PC-3 (cell line): ENCODE data around the gene ARHGAP15. TPM values are rescaled to one million over a fixed set of nuclear protein-coding genes. Genes with fewer than 3 reads are reported as not detected.

Experiments used
- ATAC-seq: fragments of 200-7000 bp; cut with Tn5 transposase; 2 replicates; pipeline ENCODE4 v1.9.1; 2020; ENCODE audit warnings: mild to moderate bottlenecking, moderate library complexity
- BruUV-seq: library from RNA; stranded (reverse); fragments of 400-500 nt; replicated peaks from 2 replicates; lab custom pipeline; 2021; lab: Mats Ljungman, UMichigan
- CTCF ChIA-PET: fragments of 300-600 bp; sonication (Branson Sonifier 250); formaldehyde crosslinking; loops from one replicate; lab custom pipeline; 2022; ENCODE audit warnings: antibody characterized with exemption; lab: Charles Lee
- POLR2A ChIA-PET: fragments of 300-600 bp; sonication (Branson Sonifier 250); formaldehyde crosslinking; loops from one replicate; lab custom pipeline; 2022; ENCODE audit warnings: antibody characterized with exemption; ENCODE audit not compliant: unreplicated experiment; lab: Charles Lee
- DNase-seq: peaks from one replicate; pipeline ENCODE4 v3.0.0-alpha.2; 2015
- H2AFZ ChIP-seq: fragments of 300-600 bp; sonication (generic); 2 replicates; pipeline ENCODE4 v1.6.0; 2016; ENCODE audit warnings: antibody characterized with exemption, low read length
- H3F3A ChIP-seq: fragments of 300-600 bp; sonication (generic); one replicate; pipeline ENCODE4 v1.6.0; 2017; ENCODE audit warnings: antibody characterized with exemption, low read length, control low read depth, mild to moderate bottlenecking; ENCODE audit not compliant: unreplicated experiment
- H3K27ac ChIP-seq: fragments of 300-600 bp; sonication (generic); 2 replicates; pipeline ENCODE4 v1.5.1; 2016; ENCODE audit warnings: mild to moderate bottlenecking, low read length
- H3K27me3 ChIP-seq: fragments of 300-600 bp; sonication (generic); 2 replicates; pipeline ENCODE4 v1.6.1; 2016; ENCODE audit warnings: low read length, mixed read lengths
- H3K36me3 ChIP-seq: fragments of 300-600 bp; sonication (generic); 2 replicates; pipeline ENCODE4 v1.6.1; 2016; ENCODE audit warnings: low read depth, mixed run types, low read length, mixed read lengths
- H3K4me1 ChIP-seq: fragments of 300-600 bp; sonication (generic); 2 replicates; pipeline ENCODE4 v1.5.1; 2016; ENCODE audit warnings: low read length; ENCODE audit not compliant: insufficient read depth
- H3K4me2 ChIP-seq: fragments of 300-600 bp; sonication (generic); 2 replicates; pipeline ENCODE4 v1.6.0; 2016; ENCODE audit warnings: low read length
- H3K4me3 ChIP-seq: fragments of 300-600 bp; sonication (generic); 2 replicates; pipeline ENCODE4 v1.5.1; 2016; ENCODE audit warnings: mild to moderate bottlenecking, low read length, mixed read lengths
- H3K79me2 ChIP-seq: fragments of 300-600 bp; sonication (generic); 2 replicates; pipeline ENCODE4 v1.6.1; 2017; ENCODE audit warnings: low read length, mixed read lengths
- H3K9ac ChIP-seq: fragments of 300-600 bp; sonication (generic); 2 replicates; pipeline ENCODE4 v1.6.0; 2016; ENCODE audit warnings: mild to moderate bottlenecking, low read length
- H3K9me2 ChIP-seq: fragments of 300-600 bp; sonication (generic); replicated peaks from 2 replicates; pipeline ENCODE4 v1.6.1; 2016; ENCODE audit warnings: mixed run types, low read length, mixed read lengths
- H3K9me3 ChIP-seq: fragments of 300-600 bp; sonication (generic); 2 replicates; pipeline ENCODE4 v1.6.1; 2016; ENCODE audit warnings: low read length, mixed read lengths
- H4K20me1 ChIP-seq: fragments of 300-600 bp; sonication (generic); 2 replicates; pipeline ENCODE4 v1.6.1; 2016; ENCODE audit warnings: low read length, mixed read lengths
- CTCF ChIP-seq: fragments of 300-600 bp; sonication (generic); conservative IDR thresholded peaks from 2 replicates; pipeline ENCODE4 v1.5.1; 2017; ENCODE audit warnings: antibody characterized with exemption, low read depth, mild to moderate bottlenecking, low read length
- EZH2 ChIP-seq: fragments of 300-600 bp; sonication (generic); IDR thresholded peaks from one replicate; pipeline ENCODE4 v1.6.1; 2017; ENCODE audit warnings: antibody characterized with exemption, mild to moderate bottlenecking, low read length; ENCODE audit not compliant: unreplicated experiment
- EZH2phosphoT487 ChIP-seq: fragments of 300-600 bp; sonication (generic); IDR thresholded peaks from 2 replicates; pipeline ENCODE4 v1.6.1; 2018; ENCODE audit warnings: mild to moderate bottlenecking, antibody characterized with exemption, low read length, borderline replicate concordance
- intact Hi-C: fragments of 100-400 bp; cut with micrococcal nuclease; formaldehyde crosslinking; loops from 2 replicates; pipeline ENCODE4 v1.9.0; 2023
- total RNA-seq: library from RNA; depleted of rRNA; stranded (reverse); fragments of >200 nt; gene quantifications from 2 replicates; pipeline ENCODE4 v1.2.3, GENCODE V29; 2014

Gene ARHGAP15
- total RNA-seq, 1 experiment from 2014 or later: not detected

- Histone ChIP-seq H3K27me3 (no peaks in the 10 kb centered on the region), H3K36me3 (no peaks in the 10 kb centered on the region), H3K4me2 (no peak overlapping the region), H2AFZ (no peak overlapping the region), H3K9me3 (no peaks in the 10 kb centered on the region), H3K79me2 (no peaks in the 10 kb centered on the region), H3K9ac (no peak overlapping the region), H3F3A (no peaks in the 10 kb centered on the region), H3K4me1 (no peaks in the 10 kb centered on the region), H3K27ac (no peak overlapping the region), H4K20me1 (no peaks in the 10 kb centered on the region), H3K9me2 (no peaks in the 10 kb centered on the region), H3K4me3 (no peak overlapping the region)
- no peak for ATAC-seq
- TF ChIP-seq CTCF (no peak), EZH2phosphoT487 (no peak), EZH2 (no peak)
- intact Hi-C loops: no loop called here
- DNase-seq: no peak
- no TSS peak for BruUV-seq
- ChIA-PET POLR2A (no interaction called here), CTCF (no interaction called here)
Observed at GRCh38 chr2:143296089-143296488, 166.9 kb downstream of the ARHGAP15 start.

GRCh38 chr2:143297182-143297581, 168.0 kb downstream of the ARHGAP15 start:
- no peaks in the 10 kb centered on the region for H3F3A ChIP-seq
- H3K27me3 ChIP-seq: no peaks in the 10 kb centered on the region
- ChIA-PET CTCF (no interaction called here), POLR2A (no interaction called here)
- no peaks in the 10 kb centered on the region for H3K4me1 ChIP-seq
- intact Hi-C loops: no loop called here
- no peak for TF ChIP-seq EZH2
- no peak for TF ChIP-seq CTCF
- no peak for TF ChIP-seq EZH2phosphoT487
- H3K4me3 ChIP-seq: no peak overlapping the region
- H3K79me2 ChIP-seq: no peaks in the 10 kb centered on the region
- no peak overlapping the region for H3K9ac ChIP-seq
- no peak overlapping the region for H2AFZ ChIP-seq
- H3K27ac ChIP-seq: no peak overlapping the region
- BruUV-seq: no TSS peak
- no peaks in the 10 kb centered on the region for H3K9me3 ChIP-seq
- ATAC-seq (no peak), DNase-seq (no peak)
- H3K36me3 ChIP-seq: no peaks in the 10 kb centered on the region
- H3K9me2 ChIP-seq: no peaks in the 10 kb centered on the region
- H4K20me1 ChIP-seq: no peaks in the 10 kb centered on the region
- no peak overlapping the region for H3K4me2 ChIP-seq

GRCh38 chr2:143300536-143300935, 171.3 kb downstream of the ARHGAP15 start:
- Histone ChIP-seq H3K79me2 (no peaks in the 10 kb centered on the region), H3K36me3 (no peaks in the 10 kb centered on the region), H3K9me2 (no peaks in the 10 kb centered on the region), H3K27me3 (no peaks in the 10 kb centered on the region), H4K20me1 (no peaks in the 10 kb centered on the region), H3K9me3 (no peaks in the 10 kb centered on the region), H3F3A (no peaks in the 10 kb centered on the region), H3K9ac (no peak overlapping the region), H3K4me2 (no peak overlapping the region), H3K27ac (no peak overlapping the region), H3K4me1 (no peaks in the 10 kb centered on the region), H2AFZ (no peak overlapping the region), H3K4me3 (no peak overlapping the region)
- CTCF ChIA-PET: no interaction called here
- DNase-seq: no peak
- BruUV-seq: no TSS peak
- intact Hi-C loops: no loop called here
- ATAC-seq: no peak
- TF ChIP-seq EZH2: no peak
- no peak for TF ChIP-seq CTCF
- TF ChIP-seq EZH2phosphoT487: no peak
- POLR2A ChIA-PET: no interaction called here
